HG03575 (cell line): ENCODE data around the gene CCDC200.
"Not testable (repeated sequence)": the region's sequence is repeated elsewhere in the genome, so short reads cannot be mapped to it uniquely, and the experiment has no call there.

Experiments
- ATAC-seq: cut with Tn5 transposase; IDR thresholded peaks from one replicate; pipeline ENCODE4 v1.9.1; 2021; ENCODE audit not compliant: unreplicated experiment, insufficient number of reproducible peaks, low FRiP score; ENCODE audit errors: extremely low read depth

The CCDC200 gene

GRCh38 chr17:43216762-43217613 is 11.4 kb downstream of the CCDC200 start:
- no peak for ATAC-seq

- no peak for ATAC-seq
Measured at GRCh38 chr17:43216369-43216761, 12.1 kb downstream of the CCDC200 start.

- no peak for ATAC-seq
Measured at GRCh38 chr17:43215341-43215740, 13.1 kb downstream of the CCDC200 start.

GRCh38 chr17:43213545-43213944 is 14.9 kb downstream of the CCDC200 start:
- ATAC-seq = no peak

- ATAC-seq = no peak
Measured at GRCh38 chr17:43212641-43213490, 15.6 kb downstream of the CCDC200 start.

- no peak for ATAC-seq
Measured at GRCh38 chr17:43211480-43212402, 16.7 kb downstream of the CCDC200 start, which contains the start of gene TMEM106A. TSS of gene TMEM106A (plus strand) at chr17:43211875. CDS start at chr17:43213042, 1,167 bp downstream.

- no peak for ATAC-seq
Measured at GRCh38 chr17:43211123-43211479, 17.3 kb downstream of the CCDC200 start.

- ATAC-seq = no peak
Measured at GRCh38 chr17:43210576-43210975, 17.8 kb downstream of the CCDC200 start.

GRCh38 chr17:43203013-43203412 is 25.4 kb downstream of the CCDC200 start:
- ATAC-seq = not testable (repeated sequence)

GRCh38 chr17:43200127-43200526 is 28.3 kb downstream of the CCDC200 start:
- no peak for ATAC-seq

- no peak for ATAC-seq
Measured at GRCh38 chr17:43199633-43200032, 28.8 kb downstream of the CCDC200 start.

GRCh38 chr17:43193251-43193650 is 35.2 kb downstream of the CCDC200 start:
- ATAC-seq = no peak

- not testable (repeated sequence) for ATAC-seq
Measured at GRCh38 chr17:43186656-43187055, 41.8 kb downstream of the CCDC200 start.

- no peak for ATAC-seq
Measured at GRCh38 chr17:43183921-43184320, 44.5 kb downstream of the CCDC200 start.

- no peak for ATAC-seq
Measured at GRCh38 chr17:43176119-43176570, 52.3 kb downstream of the CCDC200 start.

- ATAC-seq = no peak
Measured at GRCh38 chr17:43175213-43176118, 53.0 kb downstream of the CCDC200 start.

- ATAC-seq = no peak
Measured at GRCh38 chr17:43171586-43172487, 56.6 kb downstream of the CCDC200 start.
